ENCODE results near the gene STEAP3.

Gene STEAP3

GRCh38 chr2:119248751-119249150, 25.1 kb downstream of the STEAP3 start:
- no peak for DNase-seq

- no peak for DNase-seq
These were observed 25.7 kb downstream of the STEAP3 start for GRCh38 chr2:119249311-119249710.

GRCh38 chr2:119249855-119250717, 26.5 kb downstream of the STEAP3 start:
- DNase-seq, result no peak

- no peak for DNase-seq
These were observed 27.2 kb downstream of the STEAP3 start for GRCh38 chr2:119250718-119251290.

- no peak for DNase-seq
These were observed 28.0 kb downstream of the STEAP3 start for GRCh38 chr2:119251652-119252051.

GRCh38 chr2:119252186-119253113, 28.8 kb downstream of the STEAP3 start:
- no peak for DNase-seq

GRCh38 chr2:119253114-119253702, 29.6 kb downstream of the STEAP3 start:
- no peak for DNase-seq

GRCh38 chr2:119253760-119254600, 30.3 kb downstream of the STEAP3 start:
- DNase-seq, result no peak

- no peak for DNase-seq
These were observed 31.0 kb downstream of the STEAP3 start for GRCh38 chr2:119254601-119255080.

- no peak for DNase-seq
These were observed 32.3 kb downstream of the STEAP3 start for GRCh38 chr2:119255760-119256581.

GRCh38 chr2:119256582-119256921, 32.9 kb downstream of the STEAP3 start:
- no peak for DNase-seq

- no peak for DNase-seq
These were observed 33.6 kb downstream of the STEAP3 start for GRCh38 chr2:119257198-119257597.

GRCh38 chr2:119259296-119259860, 35.7 kb downstream of the STEAP3 start:
- DNase-seq, result no peak

- no peak for DNase-seq
These were observed 37.2 kb downstream of the STEAP3 start for GRCh38 chr2:119260646-119261492.

- no peak for DNase-seq
These were observed 38.0 kb downstream of the STEAP3 start for GRCh38 chr2:119261493-119262225.

- DNase-seq, result no peak
These were observed 39.4 kb downstream of the STEAP3 start for GRCh38 chr2:119263025-119263424.

GRCh38 chr2:119263656-119264055, 40.0 kb downstream of the STEAP3 start:
- DNase-seq, result no peak

GRCh38 chr2:119264781-119265692, 41.4 kb downstream of the STEAP3 start:
- peak; percentile 14 for DNase-seq
